Activated CD4-positive, alpha-beta memory T cell treated with anti-CD3 and anti-CD28 coated beads, Interleukin-2, amount 10 ng/mL, durations not matched to agents 7 days and 5 days (primary cell): ENCODE results near the gene SORD. TPM values are rescaled to one million over a fixed set of nuclear protein-coding genes. Genes with fewer than 3 reads are reported as not detected.
"Not testable (repeated sequence)": the region's sequence is repeated elsewhere in the genome, so short reads cannot be mapped to it uniquely, and the experiment has no call there.

Experiments used
- CTCF ChIA-PET: fragments of 350-600 bp; sonication (Branson Sonifier 250); formaldehyde crosslinking; loops from one replicate; lab custom pipeline; 2021; ENCODE audit warnings: antibody characterized with exemption, inconsistent platforms; lab: Charles Lee
- POLR2A ChIA-PET: fragments of 350-600 bp; sonication (Branson Sonifier 250); formaldehyde crosslinking; loops from one replicate; lab custom pipeline; 2021; ENCODE audit warnings: antibody characterized with exemption; lab: Charles Lee
- DNase-seq: peaks from one replicate; pipeline ENCODE4 v3.0.0-alpha.2; 2020
- H3K27ac Mint-ChIP-seq: one replicate; pipeline ENCODE4 v1.8.0; 2021; ENCODE audit warnings: mild to moderate bottlenecking, mixed read lengths
- H3K27me3 Mint-ChIP-seq: one replicate; pipeline ENCODE4 v1.8.0; 2021; ENCODE audit warnings: mixed read lengths
- H3K36me3 Mint-ChIP-seq: one replicate; pipeline ENCODE4 v1.8.0; 2021; ENCODE audit warnings: low read depth, mixed read lengths
- H3K4me1 Mint-ChIP-seq: one replicate; pipeline ENCODE4 v1.8.0; 2021; ENCODE audit warnings: mixed read lengths
- H3K4me3 Mint-ChIP-seq: one replicate; pipeline ENCODE4 v1.8.0; 2021; ENCODE audit warnings: mild to moderate bottlenecking, mixed read lengths
- H3K9me3 Mint-ChIP-seq: one replicate; pipeline ENCODE4 v1.8.0; 2021; ENCODE audit warnings: mixed read lengths
- total RNA-seq, 2 experiments: library from RNA; stranded (reverse); gene quantifications; one replicate each; pipeline ENCODE4 v1.2.3, GENCODE V29; 2021

The SORD gene
- total RNA-seq, 2 experiments from 2014 or later = 5.2 to 5.9 TPM

DNA sequence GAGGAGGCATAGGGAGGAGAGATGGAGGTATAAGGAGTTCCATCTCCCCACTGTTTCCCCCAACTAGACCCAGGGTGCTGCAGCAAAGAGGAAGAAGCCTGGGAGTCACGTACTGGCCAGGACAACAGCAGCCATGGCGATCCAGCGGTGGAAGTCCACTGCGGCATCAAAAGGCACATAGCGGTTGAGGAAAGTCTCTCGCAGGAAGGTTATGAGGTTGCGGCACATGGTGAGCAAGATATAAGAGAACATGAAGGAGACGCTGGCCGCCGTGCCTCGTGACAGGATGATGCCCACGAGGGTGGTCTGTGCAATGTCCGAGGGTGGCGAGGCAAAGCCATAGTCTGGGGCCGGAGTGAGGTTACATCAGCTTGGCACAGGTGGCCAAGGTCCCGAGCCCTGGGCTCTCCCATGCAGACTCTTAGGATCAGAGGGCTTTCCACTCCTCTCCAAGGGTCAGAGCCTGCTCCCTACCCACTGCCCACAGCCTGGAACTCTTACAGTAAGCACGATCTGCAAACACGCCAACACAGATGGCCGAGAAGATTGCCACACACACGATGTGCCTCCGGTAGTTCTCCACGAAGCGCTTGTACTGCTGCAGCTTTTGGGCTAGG is 76.7 kb downstream of the SORD start:
- Mint-ChIP-seq H3K4me1 (no peaks in the 10 kb centered on the region), H3K27me3 (peaks cover 6% of the 10 kb centered on the region), H3K4me3 (no peak overlapping the region), H3K36me3 (no peaks in the 10 kb centered on the region), H3K27ac (no peak overlapping the region), H3K9me3 (no peaks in the 10 kb centered on the region)
- POLR2A ChIA-PET = no interaction called here
- CTCF ChIA-PET = no interaction called here
- no peak for DNase-seq

DNA sequence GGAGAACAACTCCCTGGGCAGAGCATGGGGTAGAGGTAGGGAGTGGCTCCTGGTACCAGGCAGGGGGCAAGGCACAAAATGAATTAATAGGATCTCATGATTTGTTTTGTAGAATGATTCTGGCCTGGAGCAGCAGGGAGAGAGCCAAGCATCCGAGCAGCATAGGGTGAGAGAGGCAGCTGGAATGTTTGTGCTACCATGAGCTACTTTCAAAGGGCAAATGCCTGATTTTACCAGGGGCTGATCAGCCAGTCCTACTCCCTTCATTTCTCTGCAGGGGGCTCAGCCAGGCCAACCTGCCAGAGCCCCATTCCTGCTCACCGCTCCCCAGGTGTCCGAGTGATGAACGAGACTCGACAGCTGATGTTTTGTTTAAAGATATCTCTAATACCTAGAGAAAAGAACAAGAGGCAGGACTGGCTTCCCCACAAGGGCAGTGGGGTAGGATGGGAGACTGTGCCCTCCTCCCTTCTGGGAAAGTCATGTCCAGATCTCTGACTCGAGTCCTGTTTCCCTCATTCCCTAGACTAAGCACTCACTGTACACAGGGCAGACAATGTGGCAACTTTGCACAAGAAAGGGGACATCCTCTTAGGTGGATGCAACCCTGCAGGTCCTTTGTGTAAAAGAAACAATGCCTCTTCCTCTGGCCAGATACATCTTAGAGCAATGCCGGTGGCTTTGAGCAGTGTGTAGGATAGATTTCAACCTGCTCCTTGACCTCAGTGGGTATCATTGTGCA is 78.1 kb downstream of the SORD start:
- Mint-ChIP-seq H3K4me3 (no peak overlapping the region), H3K27me3 (peaks cover 8% of the 10 kb centered on the region), H3K4me1 (no peaks in the 10 kb centered on the region), H3K9me3 (no peaks in the 10 kb centered on the region), H3K27ac (no peak overlapping the region), H3K36me3 (no peaks in the 10 kb centered on the region)
- POLR2A ChIA-PET = no interaction called here
- CTCF ChIA-PET = interaction anchor here (0.7 to 3.2 kb wide), 2 partner anchors 12 to 17 kb away, joined by 3 to 9 read pairs; no protein-coding TSS in a partner anchor
- no peak for DNase-seq

DNA sequence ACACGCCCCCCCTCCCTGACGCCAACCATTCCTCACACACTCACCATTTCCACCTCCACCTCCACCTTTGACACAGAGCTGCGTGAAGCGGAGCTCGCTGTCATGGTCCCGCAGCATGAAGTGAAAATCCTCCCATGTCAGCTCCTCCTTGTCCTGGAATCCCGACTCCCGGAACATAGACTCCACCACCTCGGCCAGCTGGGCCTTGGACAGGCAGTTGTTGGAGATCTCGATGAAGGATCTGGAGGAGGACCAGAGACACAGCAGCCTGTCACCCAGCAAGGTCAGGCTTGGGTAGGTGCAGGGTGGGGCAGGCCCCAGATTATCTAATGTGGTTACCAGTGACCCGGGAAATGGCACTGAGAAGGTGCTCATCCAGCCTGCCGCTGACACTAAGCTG is 78.8 kb downstream of the SORD start:
- POLR2A ChIA-PET = no interaction called here
- peaks cover 8% of the 10 kb centered on the region for H3K27me3 Mint-ChIP-seq
- H3K36me3 Mint-ChIP-seq = no peaks in the 10 kb centered on the region
- DNase-seq = no peak
- no peak overlapping the region for H3K4me3 Mint-ChIP-seq
- CTCF ChIA-PET = interaction anchor here (3.2 kb wide), 1 partner anchor 17 kb away, joined by 9 read pairs; no protein-coding TSS in a partner anchor
- no peaks in the 10 kb centered on the region for H3K4me1 Mint-ChIP-seq
- H3K27ac Mint-ChIP-seq = no peak overlapping the region
- no peaks in the 10 kb centered on the region for H3K9me3 Mint-ChIP-seq

DNA sequence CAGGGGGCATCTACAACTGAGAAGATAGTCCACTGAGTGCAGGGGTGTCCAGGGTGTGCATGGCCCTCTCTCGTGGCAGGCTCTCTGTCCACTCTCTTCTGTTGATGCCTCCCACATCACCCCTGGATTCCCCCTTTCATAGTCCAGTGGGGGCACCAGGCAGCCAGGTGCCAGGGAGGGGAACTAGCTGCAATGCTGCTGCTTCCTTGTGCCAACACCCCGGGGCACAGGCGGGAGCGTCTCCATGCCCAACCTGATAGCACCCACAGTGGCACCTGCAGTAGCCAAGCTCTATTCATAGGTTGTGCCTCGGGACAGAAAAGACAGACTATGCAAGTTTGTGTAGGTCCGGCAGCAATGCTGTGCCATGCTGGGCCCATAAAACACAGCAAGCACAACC is 79.2 kb downstream of the SORD start:
- ChIA-PET CTCF (interaction anchor here (3.2 kb wide), 1 partner anchor 16 kb away, joined by 9 read pairs; no protein-coding TSS in a partner anchor), POLR2A (no interaction called here)
- Mint-ChIP-seq H3K27me3 (peaks cover 8% of the 10 kb centered on the region), H3K36me3 (no peaks in the 10 kb centered on the region), H3K27ac (no peak overlapping the region), H3K4me1 (no peaks in the 10 kb centered on the region), H3K4me3 (no peak overlapping the region), H3K9me3 (no peaks in the 10 kb centered on the region)
- no peak for DNase-seq

DNA sequence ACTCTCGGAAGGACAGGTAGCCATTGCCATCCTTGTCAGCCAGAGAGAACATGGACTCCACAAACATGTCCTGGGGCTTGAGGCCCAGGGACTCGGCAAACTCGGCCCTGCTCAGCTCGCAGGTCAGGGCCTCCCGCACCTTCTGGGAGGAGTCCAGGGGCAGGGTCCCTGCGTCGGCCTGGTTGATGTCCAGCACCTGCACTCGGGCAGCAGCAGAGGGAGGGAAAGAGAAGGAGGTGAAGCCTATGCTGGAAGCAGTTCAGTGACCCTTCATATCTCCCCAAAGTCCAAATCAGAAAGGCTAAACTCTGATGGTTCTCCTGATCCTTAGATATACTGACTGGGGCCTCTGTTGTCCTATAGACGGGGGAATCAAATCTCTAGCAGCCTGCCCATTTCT is 81.2 kb downstream of the SORD start:
- H3K4me1 Mint-ChIP-seq, H3K4me3 Mint-ChIP-seq, POLR2A ChIA-PET, H3K27me3 Mint-ChIP-seq, H3K9me3 Mint-ChIP-seq, H3K36me3 Mint-ChIP-seq, CTCF ChIA-PET, DNase-seq, H3K27ac Mint-ChIP-seq: not testable (repeated sequence)

DNA sequence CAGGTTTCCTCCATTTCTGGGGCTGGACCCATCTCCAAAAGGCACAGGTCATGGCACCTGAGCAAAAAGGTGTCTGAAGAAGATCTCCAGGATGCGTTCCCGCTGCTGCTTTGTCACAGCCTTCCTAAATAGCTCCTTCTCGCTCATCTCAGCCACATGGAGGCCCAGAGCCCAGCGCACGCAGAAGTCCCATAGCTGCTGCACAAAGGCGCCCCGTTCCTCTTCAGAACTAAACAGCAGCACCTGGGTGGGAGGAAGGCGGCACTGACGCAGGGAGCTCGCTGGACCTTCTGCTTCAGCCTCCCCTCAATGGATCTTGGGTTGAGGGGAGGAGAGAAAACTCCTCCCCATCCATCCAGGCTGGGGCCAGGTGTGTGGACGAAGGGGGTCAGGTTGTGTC is 82.6 kb downstream of the SORD start:
- ChIA-PET POLR2A (no interaction called here), CTCF (interaction anchor here (2.3 kb wide), 1 partner anchor 13 kb away, joined by 10 read pairs; no protein-coding TSS in a partner anchor)
- Mint-ChIP-seq H3K36me3 (no peaks in the 10 kb centered on the region), H3K27me3 (peaks cover 21% of the 10 kb centered on the region), H3K27ac (no peak overlapping the region), H3K4me1 (no peaks in the 10 kb centered on the region), H3K4me3 (no peak overlapping the region), H3K9me3 (no peaks in the 10 kb centered on the region)
- no peak for DNase-seq

DNA sequence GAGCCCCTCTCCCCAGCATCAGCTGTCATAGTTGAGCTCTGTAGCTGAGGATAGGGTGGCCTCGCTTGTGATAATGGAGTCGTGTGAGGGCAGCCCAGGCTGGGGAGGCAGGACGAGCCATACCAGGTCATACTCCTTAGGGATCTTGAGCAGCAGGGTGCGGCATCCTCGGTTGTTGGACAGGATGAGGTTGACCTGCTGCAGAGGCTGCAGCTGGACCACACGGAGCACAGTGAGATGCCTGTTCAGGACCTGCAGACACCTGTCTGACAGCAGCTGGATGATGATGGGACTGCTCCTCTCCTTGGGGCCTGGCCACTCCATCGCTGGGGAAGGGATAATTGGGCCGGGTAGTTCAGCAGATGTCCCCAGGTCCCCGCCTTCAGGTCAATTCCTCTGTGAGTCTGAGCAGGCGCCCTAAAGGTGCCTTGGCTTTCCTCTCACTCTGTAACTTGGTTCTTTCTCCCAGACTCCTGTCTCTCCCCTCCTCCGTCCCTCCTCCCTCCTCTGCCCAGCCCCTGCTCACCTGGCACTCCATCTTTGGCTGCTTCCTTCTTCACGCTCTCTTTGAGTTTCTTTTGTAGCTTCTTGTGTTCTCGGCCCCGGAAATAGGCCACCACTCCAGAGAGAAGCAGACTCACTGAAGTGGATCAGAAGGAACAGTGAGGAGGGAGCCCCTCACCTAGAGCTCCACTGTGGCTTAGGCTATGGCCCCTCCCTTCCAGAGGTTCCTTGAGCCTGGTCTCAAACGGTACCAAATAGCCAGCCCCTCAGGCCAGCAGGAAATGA is 83.2 kb downstream of the SORD start:
- Mint-ChIP-seq H3K4me3 (no peak overlapping the region), H3K9me3 (no peaks in the 10 kb centered on the region), H3K36me3 (no peaks in the 10 kb centered on the region), H3K27ac (no peak overlapping the region), H3K27me3 (peaks cover 22% of the 10 kb centered on the region), H3K4me1 (no peaks in the 10 kb centered on the region)
- POLR2A ChIA-PET = no interaction called here
- no peak for DNase-seq
- CTCF ChIA-PET = interaction anchor here (0.6 to 2.3 kb wide), 2 partner anchors 12 to 83 kb away, joined by 3 to 10 read pairs; partner anchors contain the start of gene SORD

DNA sequence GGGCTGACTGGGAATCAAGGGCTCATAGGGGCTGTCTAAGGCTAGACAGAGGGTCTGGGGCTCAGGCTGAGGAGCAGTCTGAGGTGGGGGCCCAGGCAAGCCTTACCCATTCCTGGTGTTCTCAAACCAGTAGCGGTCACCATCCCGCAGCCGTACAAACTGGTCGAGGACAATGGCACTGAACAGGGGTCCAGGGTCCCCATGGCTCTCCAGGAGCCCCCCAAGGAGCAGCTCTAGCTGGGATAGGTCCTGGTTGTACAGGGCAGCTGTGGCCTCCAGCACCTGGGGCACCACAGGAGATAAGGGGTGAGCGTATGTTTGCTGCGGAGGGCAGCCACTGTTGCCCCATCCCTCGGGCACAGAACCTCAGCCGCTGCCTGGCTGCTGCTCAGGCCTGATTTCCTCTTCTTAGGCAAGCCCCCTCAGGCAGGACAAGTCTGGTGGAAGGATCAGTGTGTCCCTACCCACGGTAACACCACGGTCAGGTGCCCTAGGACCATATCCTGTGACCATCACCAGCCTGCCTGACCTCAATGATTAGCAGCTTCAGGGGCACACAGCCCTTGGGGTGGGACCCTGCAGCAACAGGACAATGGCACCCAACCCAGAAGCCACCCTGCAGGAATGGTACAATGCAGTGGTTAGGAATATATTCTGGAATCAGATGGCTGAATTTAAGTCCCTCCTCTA is 85.1 kb downstream of the SORD start:
- no peak for DNase-seq
- ChIA-PET POLR2A (no interaction called here), CTCF (interaction anchor here (1.3 kb wide), 1 partner anchor 10 kb away, joined by 5 read pairs; no protein-coding TSS in a partner anchor)
- H3K27me3 Mint-ChIP-seq = peaks cover 36% of the 10 kb centered on the region
- peaks cover 9% of the 10 kb centered on the region for H3K4me1 Mint-ChIP-seq
- H3K27ac Mint-ChIP-seq = no peak overlapping the region
- no peak overlapping the region for H3K4me3 Mint-ChIP-seq
- H3K36me3 Mint-ChIP-seq = no peaks in the 10 kb centered on the region
- H3K9me3 Mint-ChIP-seq = no peaks in the 10 kb centered on the region

DNA sequence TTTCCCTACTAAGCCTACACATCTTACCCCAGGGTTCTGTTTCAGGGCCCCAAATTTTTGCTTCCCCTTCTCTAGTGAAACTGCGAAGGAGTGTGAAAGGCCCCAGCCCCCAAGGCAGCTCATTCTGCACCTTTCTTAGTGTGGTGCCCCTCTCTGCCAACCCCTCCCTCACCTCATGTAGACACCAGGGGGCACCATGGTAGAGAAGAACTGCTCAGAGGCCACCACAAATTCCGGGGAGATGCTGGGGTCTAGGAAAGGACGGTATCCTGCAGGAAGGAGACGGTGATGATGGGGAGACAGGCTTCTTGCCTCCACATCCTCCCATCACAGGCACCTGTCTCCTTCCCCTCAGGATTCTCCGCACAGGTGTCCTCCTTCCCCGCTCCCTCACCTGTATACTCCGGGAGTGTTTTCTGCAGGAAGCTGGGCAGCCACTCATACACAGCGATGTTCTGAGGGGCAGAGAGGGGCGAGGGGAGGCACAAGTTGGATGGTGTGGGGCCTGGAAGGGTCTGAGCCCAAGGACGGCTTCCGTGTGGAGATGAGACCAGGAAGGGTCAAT is 87.3 kb downstream of the SORD start:
- H3K27me3 Mint-ChIP-seq = peaks cover 50% of the 10 kb centered on the region
- no peaks in the 10 kb centered on the region for H3K36me3 Mint-ChIP-seq
- ChIA-PET CTCF (no interaction called here), POLR2A (no interaction called here)
- H3K27ac Mint-ChIP-seq = no peak overlapping the region
- no peaks in the 10 kb centered on the region for H3K9me3 Mint-ChIP-seq
- H3K4me1 Mint-ChIP-seq = peaks cover 13% of the 10 kb centered on the region
- DNase-seq = no peak
- H3K4me3 Mint-ChIP-seq = no peak overlapping the region

DNA sequence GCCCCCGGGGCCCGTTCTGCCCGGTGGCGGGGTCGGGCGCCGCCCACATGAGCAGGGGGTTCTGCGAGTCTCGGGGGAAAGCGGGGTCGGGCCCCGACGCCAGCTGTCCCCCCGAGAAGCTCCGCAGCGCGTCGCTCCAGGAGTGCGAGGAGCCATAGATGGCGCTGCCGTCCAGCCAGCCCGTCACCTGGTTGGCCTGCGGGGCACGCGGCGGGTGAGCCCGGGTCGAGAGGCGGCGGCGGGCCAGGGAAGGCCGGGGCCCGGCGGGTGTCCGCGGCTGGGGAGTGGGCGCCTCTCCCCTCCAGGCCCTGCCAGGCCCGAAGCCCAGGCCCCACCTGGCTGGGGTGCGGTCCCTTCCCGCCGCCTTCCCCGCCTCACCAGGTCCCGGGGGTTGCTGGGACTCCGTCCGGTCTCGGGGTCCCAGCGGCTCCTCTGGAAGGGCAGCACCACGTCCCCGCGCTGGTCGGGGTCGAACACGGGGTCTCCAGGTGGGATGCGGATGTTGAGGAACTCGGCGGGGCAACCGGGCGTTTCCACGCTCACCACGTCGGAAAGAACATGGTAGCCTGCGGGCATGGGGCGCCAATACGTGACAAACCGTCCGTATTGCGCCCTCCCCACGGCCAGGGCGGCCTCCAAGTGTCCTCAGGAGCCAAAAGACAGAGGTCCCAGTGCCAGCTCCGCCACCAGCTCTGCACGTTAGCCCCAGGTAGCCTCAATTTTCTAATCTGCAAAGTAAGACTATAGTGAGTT is 88.6 kb downstream of the SORD start:
- no peak overlapping the region for H3K4me3 Mint-ChIP-seq
- no peak overlapping the region for H3K27ac Mint-ChIP-seq
- H3K4me1 Mint-ChIP-seq = peaks cover 16% of the 10 kb centered on the region
- no peaks in the 10 kb centered on the region for H3K36me3 Mint-ChIP-seq
- ChIA-PET CTCF (no interaction called here), POLR2A (no interaction called here)
- H3K27me3 Mint-ChIP-seq = peaks cover 63% of the 10 kb centered on the region
- no peaks in the 10 kb centered on the region for H3K9me3 Mint-ChIP-seq
- DNase-seq = no peak

DNA sequence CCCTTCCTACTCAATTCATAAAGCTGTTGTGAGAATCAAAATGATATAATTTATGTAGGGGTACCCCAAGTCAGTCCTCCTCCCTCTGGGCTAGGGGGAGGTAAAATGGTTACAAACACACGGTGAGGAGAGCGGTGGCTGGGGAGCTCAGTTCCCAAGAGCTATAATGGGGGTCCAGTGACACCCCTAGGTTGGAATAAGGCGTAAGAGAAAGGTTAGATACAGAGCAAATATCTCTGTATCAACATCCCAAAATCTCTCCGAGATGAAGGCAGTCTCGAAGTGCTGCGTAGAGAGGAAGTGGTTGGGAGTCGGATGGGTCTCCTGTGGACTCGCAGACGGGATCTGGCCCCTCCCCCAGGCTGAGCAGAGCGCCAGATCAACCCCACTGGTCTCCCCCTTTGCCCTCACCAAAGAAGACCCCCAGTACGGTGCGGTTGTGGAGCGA is 89.2 kb downstream of the SORD start:
- no peak for DNase-seq
- H3K4me3 Mint-ChIP-seq = peak overlapping the region; percentile 0
- H3K27ac Mint-ChIP-seq = no peak overlapping the region
- POLR2A ChIA-PET = no interaction called here
- H3K36me3 Mint-ChIP-seq = no peaks in the 10 kb centered on the region
- H3K4me1 Mint-ChIP-seq = peaks cover 18% of the 10 kb centered on the region
- CTCF ChIA-PET = interaction anchor here (1.7 kb wide), 1 partner anchor 15 kb away, joined by 6 read pairs; no protein-coding TSS in a partner anchor
- peaks cover 68% of the 10 kb centered on the region for H3K27me3 Mint-ChIP-seq
- H3K9me3 Mint-ChIP-seq = no peaks in the 10 kb centered on the region
